SK-N-SH (cell line): Measurements from ENCODE around the gene HTR7. TPM values are rescaled to one million over a fixed set of nuclear protein-coding genes. Genes with fewer than 3 reads are reported as not detected.

Source experiments
- CTCF ChIA-PET: fragments of 300-600, 350-600 bp; formaldehyde crosslinking; extraction: SDS; loops from one replicate; lab custom pipeline; 2021; lab: Yijun Ruan, JAX
- POLR2A ChIA-PET: fragments of 350-600 bp; sonication (Branson Sonifier 250); formaldehyde crosslinking; extraction: SDS; loops from one replicate; lab custom pipeline; 2020; ENCODE audit warnings: antibody characterized with exemption, inconsistent platforms; lab: Yijun Ruan, JAX
- DNase-seq: peaks from one replicate; pipeline ENCODE4 v3.0.0; 2012
- H2AFZ ChIP-seq: fragments of 200-600 bp; sonication (generic); 2 replicates; pipeline ENCODE4 v1.8.1; 2016; ENCODE audit warnings: antibody characterized with exemption, mild to moderate bottlenecking, low read depth
- H3F3A ChIP-seq: fragments of 200-600 bp; sonication (generic); replicated peaks from 2 replicates; pipeline ENCODE3; 2016; ENCODE audit warnings: antibody characterized with exemption, mild to moderate bottlenecking; ENCODE audit not compliant: insufficient read depth
- H3K27ac ChIP-seq, 2 experiments: fragments of 200-500 bp in 1 of 2; fragments of 200-600 bp in 1 of 2; sonication (Bioruptor generic) in 1 of 2; sonication (generic), shearing (Covaris generic) in 1 of 2; 2 replicates each; pipeline versions ENCODE4 v1.5.1 to v1.6.1; 2014 to 2016; ENCODE audit warnings: low read depth in 2 of 2, inconsistent platforms in 1 of 2, low read length in 1 of 2, mild to moderate bottlenecking in 1 of 2, mixed read lengths in 1 of 2
- H3K27me3 ChIP-seq: fragments of 200-600 bp; sonication (generic), shearing (Covaris generic); 2 replicates; pipeline ENCODE4 v1.6.1; 2016; ENCODE audit warnings: mixed run types; ENCODE audit not compliant: insufficient read depth
- H3K36me3 ChIP-seq, 2 experiments: fragments of 200-500 bp in 1 of 2; fragments of 200-600 bp in 1 of 2; sonication (Bioruptor generic) in 1 of 2; sonication (generic) in 1 of 2; replicated peaks in 1 of 2; 2 replicates each; pipeline versions ENCODE3 to v1.5.1; 2014 to 2016; ENCODE audit warnings: low read length in 1 of 2, mild to moderate bottlenecking in 1 of 2; ENCODE audit not compliant: insufficient read depth in 2 of 2, control insufficient read depth in 1 of 2
- H3K4me1 ChIP-seq, 2 experiments: fragments of 200-500 bp in 1 of 2; fragments of 200-600 bp in 1 of 2; sonication (Bioruptor generic) in 1 of 2; sonication (generic), shearing (Covaris generic) in 1 of 2; 2 replicates each; pipeline versions ENCODE4 v1.5.1 to v1.6.1; 2014 to 2016; ENCODE audit warnings: low read depth in 1 of 2, low read length in 1 of 2, mixed run types in 1 of 2; ENCODE audit not compliant: insufficient read depth in 2 of 2, control insufficient read depth in 1 of 2
- H3K4me2 ChIP-seq: fragments of 200-600 bp; sonication (generic), shearing (Covaris generic); 2 replicates; pipeline ENCODE4 v1.6.1; 2017; ENCODE audit warnings: mixed run types
- H3K4me3 ChIP-seq, 2 experiments: fragments of 200-500 bp in 1 of 2; fragments of 200-600 bp in 1 of 2; sonication (Bioruptor generic) in 1 of 2; sonication (generic), shearing (Covaris generic) in 1 of 2; 2 replicates each; pipeline versions ENCODE4 v1.5.1 to v1.8.1; 2014 to 2016; ENCODE audit warnings: low read depth in 2 of 2, inconsistent platforms in 1 of 2, low read length in 1 of 2, mild to moderate bottlenecking in 1 of 2, mixed read lengths in 1 of 2, moderate library complexity in 1 of 2
- H3K79me2 ChIP-seq: fragments of 200-600 bp; sonication (generic); 2 replicates; pipeline ENCODE4 v1.8.1; 2017; ENCODE audit warnings: mild to moderate bottlenecking; ENCODE audit not compliant: insufficient read depth
- H3K9ac ChIP-seq: fragments of 200-600 bp; sonication (generic); 2 replicates; pipeline ENCODE4 v1.6.1; 2017; ENCODE audit warnings: mixed run types
- H3K9me2 ChIP-seq: fragments of 200-600 bp; sonication (generic); 2 replicates; pipeline ENCODE4 v1.6.1; 2017; ENCODE audit warnings: mixed run types
- H3K9me3 ChIP-seq: fragments of 200-600 bp; sonication (generic); 2 replicates; pipeline ENCODE4 v1.6.1; 2017; ENCODE audit warnings: mixed run types, mild to moderate bottlenecking, moderate library complexity
- H4K20me1 ChIP-seq: fragments of 200-600 bp; sonication (generic); 2 replicates; pipeline ENCODE4 v1.6.1; 2017; ENCODE audit warnings: mild to moderate bottlenecking, mixed run types; ENCODE audit not compliant: insufficient read depth
- ELF1 ChIP-seq: IDR thresholded peaks from 2 replicates; pipeline ENCODE4 v1.4.0; 2012
- EZH2phosphoT487 ChIP-seq: fragments of 200-600 bp; sonication (generic); IDR thresholded peaks from 2 replicates; pipeline ENCODE4 v1.6.1; 2017; ENCODE audit warnings: low read depth, mixed run types, mild to moderate bottlenecking, antibody characterized with exemption, moderate library complexity, borderline replicate concordance
- GABPA ChIP-seq: IDR thresholded peaks from 2 replicates; pipeline ENCODE4 v1.4.0; 2012; ENCODE audit warnings: low read depth, mild to moderate bottlenecking
- GATA2 ChIP-seq: sonication (generic); formaldehyde crosslinking; IDR thresholded peaks from 2 replicates; pipeline ENCODE4 v1.5.0; 2020; ENCODE audit warnings: mild to moderate bottlenecking, missing genetic modification reagents
- IRF3 ChIP-seq: fragments of 150-350 bp; IDR thresholded peaks from 2 replicates; pipeline ENCODE4 v1.6.1; 2016; ENCODE audit warnings: mild to moderate bottlenecking, low read depth, low read length
- MXI1 ChIP-seq: IDR thresholded peaks from 2 replicates; pipeline ENCODE4 v1.6.1; 2012; ENCODE audit warnings: mild to moderate bottlenecking, low read depth, low read length, improper control_type of control experiment
- POLR2AphosphoS5 ChIP-seq: IDR thresholded peaks from 2 replicates; pipeline ENCODE4 v1.6.1; 2012; ENCODE audit warnings: low read depth, low read length
- TAF1 ChIP-seq: IDR thresholded peaks from 2 replicates; pipeline ENCODE4 v1.6.1; 2012; ENCODE audit warnings: low read depth, mild to moderate bottlenecking, low read length, moderate library complexity, borderline replicate concordance
- TCF12 ChIP-seq: IDR thresholded peaks from 2 replicates; pipeline ENCODE4 v1.4.0; 2012
- TEAD4 ChIP-seq: IDR thresholded peaks from 2 replicates; pipeline ENCODE4 v1.4.0; 2012; ENCODE audit warnings: mild to moderate bottlenecking, borderline replicate concordance; ENCODE audit not compliant: insufficient read depth
- WGBS: methylation state at CpG from one replicate; pipeline ENCODE4 v1.1.6; 2017; ENCODE audit warnings: low lambda C conversion rate; 5-methylcytosine and 5-hydroxymethylcytosine counted together
- polyA plus RNA-seq, 3 experiments: library from polyadenylated mRNA; depleted of rRNA; stranded (reverse); fragments of >200 nt; gene quantifications; 2 replicates each; pipeline ENCODE4 v1.2.3, GENCODE V29; 2012
- TF ChIP-seq, protein P1 (sequence below): IDR thresholded peaks from 2 replicates; pipeline ENCODE4 v1.6.1; 2012; ENCODE audit warnings: mild to moderate bottlenecking, low read depth, low read length, moderate library complexity

HTR7 gene
- polyA plus RNA-seq, 1 of the 3 experiments (the other 2 are of a cell fraction), result 0.16 TPM

- H3F3A ChIP-seq, result no peaks in the 10 kb centered on the region
- peaks cover 5% of the 10 kb centered on the region; the same call in 1 of the 2 replicates for H3K27me3 ChIP-seq
- no peaks in the 10 kb centered on the region for H4K20me1 ChIP-seq
- POLR2A ChIA-PET, result no interaction called here
- CTCF ChIA-PET, result no interaction called here
- H3K79me2 ChIP-seq, result no peaks in the 10 kb centered on the region
- whole genome bisulfite sequencing, result 0% methylated on average over 2 of the region's 2 CpGs
- H3K4me3 ChIP-seq, result no peak overlapping the region
- no peaks in the 10 kb centered on the region for H3K4me1 ChIP-seq
- no peak overlapping the region for H2AFZ ChIP-seq
- no peaks in the 10 kb centered on the region for H3K36me3 ChIP-seq
- TF ChIP-seq TAF1 (no peak), POLR2AphosphoS5 (no peak), GATA2 (CRISPR knock-in tag) (no peak)
- DNase-seq, result no peak
- no peak overlapping the region for H3K9ac ChIP-seq
- H3K9me2 ChIP-seq, result no peaks in the 10 kb centered on the region
- no peaks in the 10 kb centered on the region; the same call in 1 of the 2 replicates for H3K9me3 ChIP-seq
- H3K27ac ChIP-seq, result no peak overlapping the region
- H3K4me2 ChIP-seq, result no peak overlapping the region
Observed at GRCh38 chr10:90709727-90710126, 148.1 kb downstream of the HTR7 start.

DNA sequence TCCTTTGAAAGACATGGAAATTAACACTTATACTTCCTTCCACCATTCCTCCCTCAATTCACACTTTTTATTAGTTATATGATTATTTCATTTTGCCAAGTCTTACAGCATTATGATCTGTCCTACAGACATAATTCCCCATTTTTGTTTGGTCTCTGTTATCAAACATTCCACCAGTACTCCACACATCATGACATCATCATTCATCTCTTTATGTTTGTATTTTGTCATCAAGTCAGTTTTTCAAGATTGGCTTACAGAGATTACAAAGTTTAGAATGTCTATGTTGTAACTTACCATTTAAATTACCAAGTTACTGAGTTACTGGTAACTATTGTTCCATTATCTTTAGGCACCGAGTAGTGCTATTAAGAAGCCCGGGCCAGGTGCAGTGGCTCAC is 150.2 kb downstream of the HTR7 start:
- no peaks in the 10 kb centered on the region for H3K79me2 ChIP-seq
- H3K9ac ChIP-seq, result no peak overlapping the region
- ChIA-PET CTCF (no interaction called here), POLR2A (no interaction called here)
- no peak overlapping the region for H3K27ac ChIP-seq
- peaks cover 5% of the 10 kb centered on the region; the same call in 1 of the 2 replicates for H3K27me3 ChIP-seq
- no peaks in the 10 kb centered on the region for H3K9me2 ChIP-seq
- no peaks in the 10 kb centered on the region for H4K20me1 ChIP-seq
- H3K4me2 ChIP-seq, result no peak overlapping the region
- TF ChIP-seq ELF1 (no peak), IRF3 (no peak), MXI1 (no peak), EZH2phosphoT487 (no peak), GABPA (no peak), TEAD4 (no peak), TCF12 (no peak)
- TF ChIP-seq, protein P1, sequence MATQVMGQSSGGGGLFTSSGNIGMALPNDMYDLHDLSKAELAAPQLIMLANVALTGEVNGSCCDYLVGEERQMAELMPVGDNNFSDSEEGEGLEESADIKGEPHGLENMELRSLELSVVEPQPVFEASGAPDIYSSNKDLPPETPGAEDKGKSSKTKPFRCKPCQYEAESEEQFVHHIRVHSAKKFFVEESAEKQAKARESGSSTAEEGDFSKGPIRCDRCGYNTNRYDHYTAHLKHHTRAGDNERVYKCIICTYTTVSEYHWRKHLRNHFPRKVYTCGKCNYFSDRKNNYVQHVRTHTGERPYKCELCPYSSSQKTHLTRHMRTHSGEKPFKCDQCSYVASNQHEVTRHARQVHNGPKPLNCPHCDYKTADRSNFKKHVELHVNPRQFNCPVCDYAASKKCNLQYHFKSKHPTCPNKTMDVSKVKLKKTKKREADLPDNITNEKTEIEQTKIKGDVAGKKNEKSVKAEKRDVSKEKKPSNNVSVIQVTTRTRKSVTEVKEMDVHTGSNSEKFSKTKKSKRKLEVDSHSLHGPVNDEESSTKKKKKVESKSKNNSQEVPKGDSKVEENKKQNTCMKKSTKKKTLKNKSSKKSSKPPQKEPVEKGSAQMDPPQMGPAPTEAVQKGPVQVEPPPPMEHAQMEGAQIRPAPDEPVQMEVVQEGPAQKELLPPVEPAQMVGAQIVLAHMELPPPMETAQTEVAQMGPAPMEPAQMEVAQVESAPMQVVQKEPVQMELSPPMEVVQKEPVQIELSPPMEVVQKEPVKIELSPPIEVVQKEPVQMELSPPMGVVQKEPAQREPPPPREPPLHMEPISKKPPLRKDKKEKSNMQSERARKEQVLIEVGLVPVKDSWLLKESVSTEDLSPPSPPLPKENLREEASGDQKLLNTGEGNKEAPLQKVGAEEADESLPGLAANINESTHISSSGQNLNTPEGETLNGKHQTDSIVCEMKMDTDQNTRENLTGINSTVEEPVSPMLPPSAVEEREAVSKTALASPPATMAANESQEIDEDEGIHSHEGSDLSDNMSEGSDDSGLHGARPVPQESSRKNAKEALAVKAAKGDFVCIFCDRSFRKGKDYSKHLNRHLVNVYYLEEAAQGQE, result no peak
- H3K9me3 ChIP-seq, result no peaks in the 10 kb centered on the region; the same call in 1 of the 2 replicates
- DNase-seq, result no peak
- no peak overlapping the region for H3K4me3 ChIP-seq
- H3K4me1 ChIP-seq, result no peaks in the 10 kb centered on the region
- H3F3A ChIP-seq, result no peaks in the 10 kb centered on the region
- WGBS, result 4% methylated on average over 2 of the region's 2 CpGs
- no peak overlapping the region for H2AFZ ChIP-seq
- H3K36me3 ChIP-seq, result no peaks in the 10 kb centered on the region
